HS-5 (cell line): ENCODE results near the gene PEX3.

Experiments used
- DNase-seq: peaks from one replicate; pipeline ENCODE4 v3.0.0-alpha.2; 2012; ENCODE audit warnings: low read depth

The PEX3 gene

GRCh38 chr6:143539106-143539505, 88.5 kb downstream of the PEX3 start:
- no peak for DNase-seq

GRCh38 chr6:143539734-143540133, 89.1 kb downstream of the PEX3 start:
- no peak for DNase-seq

GRCh38 chr6:143540192-143540591, 89.6 kb downstream of the PEX3 start:
- DNase-seq = no peak
